HCT116 (cell line): Measurements from ENCODE around the gene XG.

Experiments used
- CBX3 ChIP-seq: IDR thresholded peaks from 2 replicates; pipeline ENCODE4 v1.6.1; 2012; ENCODE audit warnings: low read depth
- EGR1 ChIP-seq: IDR thresholded peaks from 2 replicates; pipeline ENCODE4 v1.6.1; 2012; ENCODE audit warnings: low read depth
- ELF1 ChIP-seq: IDR thresholded peaks from 2 replicates; pipeline ENCODE4 v1.6.1; 2012; ENCODE audit warnings: low read depth, borderline replicate concordance
- EZH2 ChIP-seq: fragments of 200-600 bp; sonication (generic); IDR thresholded peaks from 2 replicates; pipeline ENCODE4 v1.6.1; 2017; ENCODE audit warnings: antibody characterized with exemption, mixed run types
- EZH2phosphoT487 ChIP-seq: fragments of 200-600 bp; IDR thresholded peaks from 2 replicates; pipeline ENCODE4 v1.6.1; 2018; ENCODE audit warnings: antibody characterized with exemption, borderline replicate concordance
- POLR2A ChIP-seq: IDR thresholded peaks from 2 replicates; pipeline ENCODE4 v1.7.0; 2011; ENCODE audit warnings: borderline replicate concordance; ENCODE audit not compliant: insufficient read depth, insufficient read length; ENCODE audit errors: extremely low read depth
- POLR2AphosphoS5 ChIP-seq: IDR thresholded peaks from 2 replicates; pipeline ENCODE4 v1.6.1; 2011; ENCODE audit warnings: mild to moderate bottlenecking, low read depth, low read length, moderate library complexity
- RAD21 ChIP-seq: IDR thresholded peaks from 2 replicates; pipeline ENCODE4 v1.6.1; 2012; ENCODE audit warnings: low read depth, mild to moderate bottlenecking
- SP1 ChIP-seq: IDR thresholded peaks from 2 replicates; pipeline ENCODE4 v1.6.1; 2012; ENCODE audit warnings: low read depth
- YY1 ChIP-seq: IDR thresholded peaks from 2 replicates; pipeline ENCODE4 v1.6.1; 2011; ENCODE audit warnings: low read length, low read depth, moderate library complexity, mild to moderate bottlenecking; ENCODE audit not compliant: insufficient replicate concordance; ENCODE audit errors: extremely low read depth
- ZNF274 ChIP-seq: fragments of 200-500 bp; sonication (Bioruptor generic); IDR thresholded peaks from 2 replicates; pipeline ENCODE4 v1.6.1; 2014; ENCODE audit warnings: mild to moderate bottlenecking, low read depth, low read length, inconsistent platforms
- TF ChIP-seq, protein P1 (sequence below), 3 experiments: fragments of 200-600 bp in 1 of 3; sonication (generic) in 1 of 3; IDR thresholded peaks in 2 of 3; conservative IDR thresholded peaks in 1 of 3; 2 replicates each; pipeline ENCODE4 v1.5.1; 2012 to 2017; ENCODE audit warnings: low read depth in 2 of 3, low read length in 2 of 3, antibody characterized with exemption in 1 of 3, borderline replicate concordance in 1 of 3, control low read depth in 1 of 3, mild to moderate bottlenecking in 1 of 3, mixed read lengths in 1 of 3, mixed run types in 1 of 3, moderate library complexity in 1 of 3; ENCODE audit not compliant: insufficient read depth in 1 of 3
- TF ChIP-seq, protein P2 (sequence below): IDR thresholded peaks from 2 replicates; pipeline ENCODE4 v1.6.1; 2012; ENCODE audit warnings: low read depth
- TF ChIP-seq, protein P3 (sequence below): IDR thresholded peaks from 2 replicates; pipeline ENCODE4 v1.6.1; 2011; ENCODE audit warnings: mild to moderate bottlenecking, low read length, moderate library complexity; ENCODE audit not compliant: insufficient replicate concordance; ENCODE audit errors: extremely low read depth

DNA sequence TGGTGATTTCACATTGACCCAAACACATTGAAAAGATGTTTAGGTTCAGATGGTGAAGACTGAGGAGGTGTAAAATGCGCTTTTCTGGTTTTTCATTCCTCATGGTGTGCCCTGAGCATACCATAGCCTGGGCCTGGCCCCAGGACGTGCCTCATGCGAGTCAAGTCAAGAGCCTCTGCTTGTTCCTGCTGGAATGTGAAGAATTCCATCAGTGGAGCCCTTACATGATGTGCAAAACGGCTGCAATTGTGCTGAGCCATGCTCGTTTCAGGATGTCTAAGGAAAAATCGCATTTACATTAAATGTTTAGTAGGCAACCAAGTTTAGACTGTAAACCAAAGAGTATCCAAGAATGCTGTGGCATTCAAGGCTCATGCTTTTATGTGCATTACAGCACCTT is 111.8 kb downstream of the XG start:
- TF ChIP-seq EGR1 (no peak), POLR2AphosphoS5 (no peak), POLR2A (no peak), YY1 (no peak), RAD21 (no peak), EZH2phosphoT487 (no peak), ELF1 (no peak), SP1 (no peak), ZNF274 (no peak), CBX3 (no peak), EZH2 (no peak)
- TF ChIP-seq, protein P1, sequence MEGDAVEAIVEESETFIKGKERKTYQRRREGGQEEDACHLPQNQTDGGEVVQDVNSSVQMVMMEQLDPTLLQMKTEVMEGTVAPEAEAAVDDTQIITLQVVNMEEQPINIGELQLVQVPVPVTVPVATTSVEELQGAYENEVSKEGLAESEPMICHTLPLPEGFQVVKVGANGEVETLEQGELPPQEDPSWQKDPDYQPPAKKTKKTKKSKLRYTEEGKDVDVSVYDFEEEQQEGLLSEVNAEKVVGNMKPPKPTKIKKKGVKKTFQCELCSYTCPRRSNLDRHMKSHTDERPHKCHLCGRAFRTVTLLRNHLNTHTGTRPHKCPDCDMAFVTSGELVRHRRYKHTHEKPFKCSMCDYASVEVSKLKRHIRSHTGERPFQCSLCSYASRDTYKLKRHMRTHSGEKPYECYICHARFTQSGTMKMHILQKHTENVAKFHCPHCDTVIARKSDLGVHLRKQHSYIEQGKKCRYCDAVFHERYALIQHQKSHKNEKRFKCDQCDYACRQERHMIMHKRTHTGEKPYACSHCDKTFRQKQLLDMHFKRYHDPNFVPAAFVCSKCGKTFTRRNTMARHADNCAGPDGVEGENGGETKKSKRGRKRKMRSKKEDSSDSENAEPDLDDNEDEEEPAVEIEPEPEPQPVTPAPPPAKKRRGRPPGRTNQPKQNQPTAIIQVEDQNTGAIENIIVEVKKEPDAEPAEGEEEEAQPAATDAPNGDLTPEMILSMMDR (IDR thresholded peaks at IDR 0.05 in 2 of 3, conservative IDR thresholded peaks at IDR 0.05 in 1 of 3; ENCODE audit: borderline replicate concordance in 1 of 3, insufficient read depth in 1 of 3, low read depth in 2 of 3, low read length in 2 of 3), result no peak
- TF ChIP-seq, protein P2, sequence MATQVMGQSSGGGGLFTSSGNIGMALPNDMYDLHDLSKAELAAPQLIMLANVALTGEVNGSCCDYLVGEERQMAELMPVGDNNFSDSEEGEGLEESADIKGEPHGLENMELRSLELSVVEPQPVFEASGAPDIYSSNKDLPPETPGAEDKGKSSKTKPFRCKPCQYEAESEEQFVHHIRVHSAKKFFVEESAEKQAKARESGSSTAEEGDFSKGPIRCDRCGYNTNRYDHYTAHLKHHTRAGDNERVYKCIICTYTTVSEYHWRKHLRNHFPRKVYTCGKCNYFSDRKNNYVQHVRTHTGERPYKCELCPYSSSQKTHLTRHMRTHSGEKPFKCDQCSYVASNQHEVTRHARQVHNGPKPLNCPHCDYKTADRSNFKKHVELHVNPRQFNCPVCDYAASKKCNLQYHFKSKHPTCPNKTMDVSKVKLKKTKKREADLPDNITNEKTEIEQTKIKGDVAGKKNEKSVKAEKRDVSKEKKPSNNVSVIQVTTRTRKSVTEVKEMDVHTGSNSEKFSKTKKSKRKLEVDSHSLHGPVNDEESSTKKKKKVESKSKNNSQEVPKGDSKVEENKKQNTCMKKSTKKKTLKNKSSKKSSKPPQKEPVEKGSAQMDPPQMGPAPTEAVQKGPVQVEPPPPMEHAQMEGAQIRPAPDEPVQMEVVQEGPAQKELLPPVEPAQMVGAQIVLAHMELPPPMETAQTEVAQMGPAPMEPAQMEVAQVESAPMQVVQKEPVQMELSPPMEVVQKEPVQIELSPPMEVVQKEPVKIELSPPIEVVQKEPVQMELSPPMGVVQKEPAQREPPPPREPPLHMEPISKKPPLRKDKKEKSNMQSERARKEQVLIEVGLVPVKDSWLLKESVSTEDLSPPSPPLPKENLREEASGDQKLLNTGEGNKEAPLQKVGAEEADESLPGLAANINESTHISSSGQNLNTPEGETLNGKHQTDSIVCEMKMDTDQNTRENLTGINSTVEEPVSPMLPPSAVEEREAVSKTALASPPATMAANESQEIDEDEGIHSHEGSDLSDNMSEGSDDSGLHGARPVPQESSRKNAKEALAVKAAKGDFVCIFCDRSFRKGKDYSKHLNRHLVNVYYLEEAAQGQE, result no peak
- TF ChIP-seq, protein P3, sequence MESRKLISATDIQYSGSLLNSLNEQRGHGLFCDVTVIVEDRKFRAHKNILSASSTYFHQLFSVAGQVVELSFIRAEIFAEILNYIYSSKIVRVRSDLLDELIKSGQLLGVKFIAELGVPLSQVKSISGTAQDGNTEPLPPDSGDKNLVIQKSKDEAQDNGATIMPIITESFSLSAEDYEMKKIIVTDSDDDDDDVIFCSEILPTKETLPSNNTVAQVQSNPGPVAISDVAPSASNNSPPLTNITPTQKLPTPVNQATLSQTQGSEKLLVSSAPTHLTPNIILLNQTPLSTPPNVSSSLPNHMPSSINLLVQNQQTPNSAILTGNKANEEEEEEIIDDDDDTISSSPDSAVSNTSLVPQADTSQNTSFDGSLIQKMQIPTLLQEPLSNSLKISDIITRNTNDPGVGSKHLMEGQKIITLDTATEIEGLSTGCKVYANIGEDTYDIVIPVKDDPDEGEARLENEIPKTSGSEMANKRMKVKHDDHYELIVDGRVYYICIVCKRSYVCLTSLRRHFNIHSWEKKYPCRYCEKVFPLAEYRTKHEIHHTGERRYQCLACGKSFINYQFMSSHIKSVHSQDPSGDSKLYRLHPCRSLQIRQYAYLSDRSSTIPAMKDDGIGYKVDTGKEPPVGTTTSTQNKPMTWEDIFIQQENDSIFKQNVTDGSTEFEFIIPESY, result no peak
